Neural progenitor cell (in vitro differentiated cells): Measurements from ENCODE around the gene ATPAF2.

Experiments
- CTCF ChIP-seq: fragments of 200-600 bp; sonication (generic); IDR thresholded peaks from 2 replicates; pipeline ENCODE4 v1.5.1; 2017; ENCODE audit warnings: antibody characterized with exemption, mild to moderate bottlenecking
- EZH2 ChIP-seq: fragments of 200-600 bp; sonication (generic); IDR thresholded peaks from 2 replicates; pipeline ENCODE4 v1.6.1; 2017; ENCODE audit warnings: antibody characterized with exemption, mild to moderate bottlenecking, moderate library complexity

- TF ChIP-seq CTCF (no peak), EZH2 (no peak)
These were observed 32.3 kb downstream of the ATPAF2 start for GRCh38 chr17:18006495-18007239.
